Nephron (organoid): ENCODE data around the gene MARCHF5.

ENCODE experiments used
- H3K27ac Mint-ChIP-seq, 3 experiments: 2 replicates each; pipeline ENCODE4 v1.8.0; 2020; ENCODE audit warnings: mixed read lengths in 3 of 3, mild to moderate bottlenecking in 2 of 3, moderate library complexity in 1 of 3
- H3K27me3 Mint-ChIP-seq: 2 replicates; pipeline ENCODE4 v1.8.0; 2021; ENCODE audit warnings: low read depth, mild to moderate bottlenecking, moderate library complexity, mixed read lengths
- H3K36me3 Mint-ChIP-seq: 2 replicates; pipeline ENCODE4 v1.8.0; 2020; ENCODE audit warnings: low read depth, mixed read lengths
- H3K4me1 Mint-ChIP-seq: 2 replicates; pipeline ENCODE4 v1.8.0; 2020; ENCODE audit warnings: mixed read lengths
- H3K4me3 Mint-ChIP-seq, 3 experiments: 2 replicates each; pipeline ENCODE4 v1.8.0; 2020; ENCODE audit warnings: mild to moderate bottlenecking in 3 of 3, mixed read lengths in 3 of 3, moderate library complexity in 2 of 3
- H3K9me3 Mint-ChIP-seq: 2 replicates; pipeline ENCODE4 v1.8.0; 2020; ENCODE audit warnings: mixed read lengths
- TF ChIP-seq, protein P1 (sequence below), 3 experiments: fragments of 200-600 bp; sonication (generic); IDR thresholded peaks; one replicate each; pipeline ENCODE4 v1.5.0; 2021; ENCODE audit warnings: antibody characterized with exemption in 3 of 3; ENCODE audit not compliant: unreplicated experiment in 3 of 3

MARCHF5 gene

DNA sequence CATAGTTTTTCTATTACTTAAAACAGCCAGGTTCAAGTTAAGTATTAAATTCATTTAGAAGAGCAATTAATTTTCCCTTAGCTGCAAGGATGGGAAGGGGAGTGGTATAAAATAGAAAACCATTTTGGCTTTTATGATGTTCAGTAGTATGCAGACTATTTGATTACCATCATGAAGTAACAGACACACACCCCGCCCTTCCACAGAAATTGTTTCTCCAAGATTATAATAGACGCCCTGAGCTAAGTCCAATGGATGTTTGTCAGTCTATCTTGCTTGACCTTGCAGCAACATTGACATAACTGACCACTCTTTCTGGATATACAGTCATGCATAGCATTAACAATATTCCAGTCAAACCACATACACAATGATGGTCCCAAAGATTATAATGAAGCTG, 42.4 kb upstream of the MARCHF5 start:
- H3K27ac Mint-ChIP-seq: no peak overlapping the region
- no peaks in the 10 kb centered on the region for H3K27me3 Mint-ChIP-seq
- no peaks in the 10 kb centered on the region for H3K36me3 Mint-ChIP-seq
- no peaks in the 10 kb centered on the region for H3K9me3 Mint-ChIP-seq
- no peak overlapping the region for H3K4me3 Mint-ChIP-seq
- TF ChIP-seq, protein P1, sequence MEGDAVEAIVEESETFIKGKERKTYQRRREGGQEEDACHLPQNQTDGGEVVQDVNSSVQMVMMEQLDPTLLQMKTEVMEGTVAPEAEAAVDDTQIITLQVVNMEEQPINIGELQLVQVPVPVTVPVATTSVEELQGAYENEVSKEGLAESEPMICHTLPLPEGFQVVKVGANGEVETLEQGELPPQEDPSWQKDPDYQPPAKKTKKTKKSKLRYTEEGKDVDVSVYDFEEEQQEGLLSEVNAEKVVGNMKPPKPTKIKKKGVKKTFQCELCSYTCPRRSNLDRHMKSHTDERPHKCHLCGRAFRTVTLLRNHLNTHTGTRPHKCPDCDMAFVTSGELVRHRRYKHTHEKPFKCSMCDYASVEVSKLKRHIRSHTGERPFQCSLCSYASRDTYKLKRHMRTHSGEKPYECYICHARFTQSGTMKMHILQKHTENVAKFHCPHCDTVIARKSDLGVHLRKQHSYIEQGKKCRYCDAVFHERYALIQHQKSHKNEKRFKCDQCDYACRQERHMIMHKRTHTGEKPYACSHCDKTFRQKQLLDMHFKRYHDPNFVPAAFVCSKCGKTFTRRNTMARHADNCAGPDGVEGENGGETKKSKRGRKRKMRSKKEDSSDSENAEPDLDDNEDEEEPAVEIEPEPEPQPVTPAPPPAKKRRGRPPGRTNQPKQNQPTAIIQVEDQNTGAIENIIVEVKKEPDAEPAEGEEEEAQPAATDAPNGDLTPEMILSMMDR (IDR thresholded peaks at IDR 0.05; ENCODE audit: unreplicated experiment in 3 of 3): no peak
- H3K4me1 Mint-ChIP-seq: peaks cover under 1% of the 10 kb centered on the region

DNA sequence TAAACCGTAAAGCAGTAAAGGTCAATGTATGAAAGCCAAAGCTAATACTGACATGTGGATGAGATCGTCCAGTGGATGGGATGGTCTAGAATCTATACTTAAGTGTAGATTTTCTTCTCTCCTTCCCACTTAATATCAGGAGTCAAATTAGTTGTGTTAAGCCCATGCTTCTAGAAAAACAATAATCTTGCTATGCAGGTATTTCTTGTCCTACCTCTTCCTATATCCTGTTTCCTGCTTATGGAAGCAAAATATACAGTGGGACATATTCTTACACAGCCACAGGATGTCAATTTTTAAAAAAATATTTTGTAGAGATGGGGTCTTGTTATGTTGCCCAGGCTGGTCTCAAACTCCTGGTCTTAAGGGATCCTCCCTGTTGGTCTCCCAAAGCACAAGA, 27.6 kb upstream of the MARCHF5 start:
- Mint-ChIP-seq H3K36me3 (no peaks in the 10 kb centered on the region), H3K27ac (no peak overlapping the region)

DNA sequence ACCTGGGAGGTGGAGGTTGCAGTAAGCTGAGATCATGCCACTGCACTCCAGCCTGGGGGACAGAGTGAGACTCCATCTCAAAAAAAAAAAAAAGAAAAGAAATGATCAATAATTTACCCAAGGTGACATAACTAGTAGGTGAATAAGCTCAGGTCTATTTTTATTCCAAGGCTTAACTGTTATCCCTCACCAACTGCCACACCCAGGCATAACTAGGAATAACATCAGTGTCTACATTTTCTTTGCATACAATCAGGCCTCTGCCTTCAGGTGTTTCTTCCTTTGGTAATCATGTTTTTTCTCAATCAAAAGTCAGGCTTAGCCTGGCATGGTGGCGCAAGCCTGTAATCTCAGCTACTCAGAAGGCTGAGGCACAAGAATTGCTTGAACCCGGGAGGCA, 26.7 kb upstream of the MARCHF5 start:
- no peak overlapping the region for H3K4me3 Mint-ChIP-seq
- no peak overlapping the region for H3K27ac Mint-ChIP-seq
- H3K4me1 Mint-ChIP-seq: no peaks in the 10 kb centered on the region
- no peaks in the 10 kb centered on the region for H3K27me3 Mint-ChIP-seq
- H3K36me3 Mint-ChIP-seq: no peaks in the 10 kb centered on the region
- TF ChIP-seq, protein P1 (IDR thresholded peaks at IDR 0.05; ENCODE audit: unreplicated experiment in 3 of 3): no peak
- H3K9me3 Mint-ChIP-seq: no peaks in the 10 kb centered on the region

More for the DNA sequence above, 27.6 kb upstream of the MARCHF5 start:
- Mint-ChIP-seq H3K4me1 (no peaks in the 10 kb centered on the region), H3K27me3 (no peaks in the 10 kb centered on the region), H3K9me3 (no peaks in the 10 kb centered on the region), H3K4me3 (no peak overlapping the region)
- TF ChIP-seq, protein P1 (IDR thresholded peaks at IDR 0.05; ENCODE audit: unreplicated experiment in 3 of 3): no peak

DNA sequence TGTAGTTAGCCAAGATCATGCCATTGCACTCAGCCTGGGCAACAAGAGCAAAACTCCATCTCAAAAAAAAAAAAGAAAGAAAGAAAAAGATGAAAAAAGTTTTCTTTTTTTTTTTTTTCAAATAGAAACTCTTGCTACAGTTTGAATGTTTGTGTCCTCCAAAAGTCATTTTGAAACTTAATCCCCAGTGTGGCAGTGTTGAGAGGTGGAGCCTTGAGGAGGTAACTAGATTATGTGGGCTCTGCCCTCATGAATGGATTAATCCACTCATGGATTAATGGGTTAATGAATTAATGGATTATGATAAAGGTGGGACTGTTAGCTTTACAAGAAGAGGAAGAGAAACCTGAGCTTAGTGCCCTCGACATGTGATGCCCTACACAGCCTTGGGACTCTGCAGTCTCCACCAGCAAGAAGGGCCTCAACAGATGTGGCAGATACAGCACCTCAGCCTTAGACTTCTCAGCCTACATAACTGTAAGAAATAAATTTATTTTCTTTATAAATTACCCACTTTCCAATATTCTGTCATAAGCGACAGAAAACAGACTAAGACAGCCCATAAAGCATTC, 25.2 kb upstream of the MARCHF5 start:
- no peaks in the 10 kb centered on the region for H3K4me1 Mint-ChIP-seq
- TF ChIP-seq, protein P1 (IDR thresholded peaks at IDR 0.05; ENCODE audit: unreplicated experiment in 3 of 3): no peak
- H3K4me3 Mint-ChIP-seq: no peak overlapping the region
- no peaks in the 10 kb centered on the region for H3K36me3 Mint-ChIP-seq
- no peaks in the 10 kb centered on the region for H3K9me3 Mint-ChIP-seq
- no peaks in the 10 kb centered on the region for H3K27me3 Mint-ChIP-seq
- H3K27ac Mint-ChIP-seq: no peak overlapping the region

DNA sequence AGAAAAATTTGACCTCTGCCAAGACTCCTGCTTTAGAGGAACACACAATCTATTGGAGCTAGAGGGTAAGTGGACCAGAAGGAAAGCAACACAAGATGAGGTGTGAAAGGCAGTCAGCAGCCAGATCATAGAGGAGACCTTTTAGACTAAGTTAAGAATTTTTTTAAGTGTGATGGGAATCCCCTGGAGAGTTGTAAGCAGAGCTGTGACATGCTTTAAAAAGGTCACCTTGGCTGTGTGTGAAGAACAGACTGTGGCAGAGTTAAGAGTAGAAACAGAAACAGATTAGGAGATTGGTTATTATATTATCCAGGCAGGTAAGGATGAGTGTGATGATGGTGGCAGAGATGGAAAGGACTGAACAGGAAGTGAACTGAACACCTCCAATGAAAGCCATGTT, 23.6 kb upstream of the MARCHF5 start:
- Mint-ChIP-seq H3K36me3 (no peaks in the 10 kb centered on the region), H3K27ac (no peak overlapping the region), H3K9me3 (no peaks in the 10 kb centered on the region), H3K4me1 (no peaks in the 10 kb centered on the region), H3K27me3 (no peaks in the 10 kb centered on the region), H3K4me3 (no peak overlapping the region)
- TF ChIP-seq, protein P1 (IDR thresholded peaks at IDR 0.05; ENCODE audit: unreplicated experiment in 3 of 3): no peak

GRCh38 chr10:92268748-92269147, 22.2 kb upstream of the MARCHF5 start:
- H3K27me3 Mint-ChIP-seq: no peaks in the 10 kb centered on the region
- H3K4me1 Mint-ChIP-seq: no peaks in the 10 kb centered on the region
- no peaks in the 10 kb centered on the region for H3K36me3 Mint-ChIP-seq
- no peaks in the 10 kb centered on the region for H3K9me3 Mint-ChIP-seq
- H3K27ac Mint-ChIP-seq: no peak overlapping the region
- no peak overlapping the region for H3K4me3 Mint-ChIP-seq
- TF ChIP-seq, protein P1 (IDR thresholded peaks at IDR 0.05; ENCODE audit: unreplicated experiment in 3 of 3): no peak
